Esophagus squamous epithelium (tissue), 5 donors: ENCODE data around the gene TOM1. TPM values are rescaled to one million over a fixed set of nuclear protein-coding genes. Genes with fewer than 3 reads are reported as not detected.
"Not testable (repeated sequence)": the region's sequence is repeated elsewhere in the genome, so short reads cannot be mapped to it uniquely, and the experiment has no call there.

Source experiments
- DNase-seq: peaks from one replicate; lab custom pipeline; 2025; lab: John Stamatoyannopoulos, UW
- H3K27ac ChIP-seq, 4 donors: fragments of 200-600 bp; sonication (generic); one replicate each; pipeline ENCODE4 v1.5.1; 2016 to 2019; ENCODE audit warnings: mild to moderate bottlenecking in 1 of 4
- H3K27me3 ChIP-seq, 4 donors: fragments of 200-600 bp; sonication (generic); 1 replicate in 3 of 4; 2 replicates in 1 of 4; pipeline versions ENCODE4 v1.5.1 to v1.6.0; 2017 to 2021; ENCODE audit warnings: antibody characterized with exemption in 1 of 4
- H3K36me3 ChIP-seq, 3 donors: fragments of 200-600 bp; sonication (generic); one replicate each; pipeline ENCODE4 v1.5.1; 2016 to 2019
- H3K4me1 ChIP-seq, 3 donors: fragments of 200-600 bp; sonication (generic); one replicate each; pipeline ENCODE4 v1.5.1; 2017 to 2019
- H3K4me3 ChIP-seq, 4 donors: fragments of 200-600 bp; sonication (generic); 1 replicate in 3 of 4; 2 replicates in 1 of 4; pipeline ENCODE4 v1.5.1; 2016 to 2019; ENCODE audit warnings: mild to moderate bottlenecking in 2 of 4, moderate library complexity in 1 of 4
- H3K9me3 ChIP-seq, 3 donors: fragments of 200-600 bp; sonication (generic); one replicate each; pipeline ENCODE4 v1.5.1; 2016 to 2019
- CTCF ChIP-seq, 6 experiments: fragments of 450-650 bp in 4 of 6; fragments of 200-600 bp in 2 of 6; sonication (generic) in 2 of 6; IDR thresholded peaks; one replicate each; pipeline ENCODE4 v1.5.1; 2016 to 2019; ENCODE audit warnings: antibody characterized with exemption in 6 of 6, mild to moderate bottlenecking in 4 of 6, moderate library complexity in 4 of 6
- POLR2A ChIP-seq, 4 donors: fragments of 450-650 bp; IDR thresholded peaks; one replicate each; pipeline ENCODE4 v1.6.1; 2017; ENCODE audit warnings: antibody characterized with exemption in 4 of 4, mild to moderate bottlenecking in 4 of 4, moderate library complexity in 3 of 4
- WGBS, 2 donors: methylation state at CpG; one replicate each; pipeline ENCODE4 v1.1.5; 2018; 5-methylcytosine and 5-hydroxymethylcytosine counted together
- intact Hi-C: fragments of 100-400 bp; cut with DNase I; formaldehyde crosslinking; loops from one replicate; pipeline ENCODE4 v1.15.0; 2022
- total RNA-seq, 4 donors: library from RNA; depleted of rRNA; stranded (reverse); fragments of >200 nt; gene quantifications; one replicate each; pipeline ENCODE4 v1.1.0, GENCODE V29; 2016
- donor health status: DM: yes; HTN: yes; CAD: no.

The TOM1 gene
- total RNA-seq, 4 donors from 2014 or later = 72.1 to 145 (median 106) TPM

- H3K4me1 ChIP-seq = no peaks in the 10 kb centered on the region
- no peak overlapping the region for H3K27ac ChIP-seq
- intact Hi-C loops = no loop called here
- no peak overlapping the region for H3K4me3 ChIP-seq
- no peaks in the 10 kb centered on the region for H3K27me3 ChIP-seq
- DNase-seq = no peak
- H3K36me3 ChIP-seq = peaks cover 0 to 45% (median 8%) of the 10 kb centered on the region in 3 donors
- no peaks in the 10 kb centered on the region for H3K9me3 ChIP-seq
- TF ChIP-seq POLR2A (IDR thresholded peaks at IDR 0.05) = no peak
- no peak for TF ChIP-seq CTCF (IDR thresholded peaks at IDR 0.05)
- WGBS, 2 donors = 91 to 96% methylated on average over 5 of the region's 5 CpGs
Measured at GRCh38 chr22:35390933-35391332, 91.2 kb downstream of the TOM1 start.

GRCh38 chr22:35392357-35392756 is 92.7 kb downstream of the TOM1 start:
- Histone ChIP-seq H3K27ac (no peak overlapping the region), H3K36me3 (peaks cover 0 to 30% (median 0%) of the 10 kb centered on the region in 3 donors), H3K9me3 (no peaks in the 10 kb centered on the region), H3K27me3 (no peaks in the 10 kb centered on the region), H3K4me1 (no peaks in the 10 kb centered on the region), H3K4me3 (no peak overlapping the region)
- TF ChIP-seq POLR2A (IDR thresholded peaks at IDR 0.05) (no peak), CTCF (IDR thresholded peaks at IDR 0.05) (no peak)
- 66 to 94% methylated on average over 2 of the region's 2 CpGs for WGBS, 2 donors
- DNase-seq = no peak
- intact Hi-C loops = no loop called here

- peaks cover 0 to 3% (median 0%) of the 10 kb centered on the region in 3 donors for H3K4me1 ChIP-seq
- no peak overlapping the region for H3K4me3 ChIP-seq
- DNase-seq = no peak
- intact Hi-C loops = no loop called here
- H3K27ac ChIP-seq = no peak overlapping the region
- 86 to 90% methylated on average over 11 to 12 of the region's 16 CpGs for WGBS, 2 donors
- H3K27me3 ChIP-seq = no peaks in the 10 kb centered on the region
- H3K9me3 ChIP-seq = no peaks in the 10 kb centered on the region
- peaks cover 0 to 21% (median 0%) of the 10 kb centered on the region in 3 donors for H3K36me3 ChIP-seq
- TF ChIP-seq CTCF (IDR thresholded peaks at IDR 0.05) = no peak
- TF ChIP-seq POLR2A (IDR thresholded peaks at IDR 0.05) = no peak
Measured at GRCh38 chr22:35393116-35394010, 93.7 kb downstream of the TOM1 start.

GRCh38 chr22:35394011-35394312 is 94.3 kb downstream of the TOM1 start:
- Histone ChIP-seq H3K36me3 (peaks cover 0 to 21% (median 0%) of the 10 kb centered on the region in 3 donors), H3K27me3 (no peaks in the 10 kb centered on the region), H3K27ac (no peak overlapping the region), H3K4me3 (no peak overlapping the region), H3K4me1 (peaks cover 0 to 3% (median 0%) of the 10 kb centered on the region in 3 donors), H3K9me3 (no peaks in the 10 kb centered on the region)
- WGBS, 2 donors = 56 to 74% methylated on average over 4 of the region's 4 CpGs
- intact Hi-C loops = no loop called here
- no peak for TF ChIP-seq POLR2A (IDR thresholded peaks at IDR 0.05)
- no peak for DNase-seq

GRCh38 chr22:35394810-35395563 is 95.3 kb downstream of the TOM1 start:
- intact Hi-C loops = no loop called here
- H3K9me3 ChIP-seq = no peaks in the 10 kb centered on the region
- H3K4me1 ChIP-seq = peaks cover 0 to 9% (median 5%) of the 10 kb centered on the region in 3 donors
- 65 to 87% methylated on average over 5 of the region's 5 CpGs for WGBS, 2 donors
- no peak overlapping the region for H3K27ac ChIP-seq
- TF ChIP-seq POLR2A (IDR thresholded peaks at IDR 0.05) (no peak), CTCF (IDR thresholded peaks at IDR 0.05) (no peak)
- H3K27me3 ChIP-seq = no peaks in the 10 kb centered on the region
- peaks cover 0 to 17% (median 0%) of the 10 kb centered on the region in 3 donors for H3K36me3 ChIP-seq
- H3K4me3 ChIP-seq = no peak overlapping the region
- no peak for DNase-seq

GRCh38 chr22:35396622-35397021 is 96.9 kb downstream of the TOM1 start:
- intact Hi-C loops, H3K4me3 ChIP-seq, H3K27me3 ChIP-seq, H3K9me3 ChIP-seq, H3K36me3 ChIP-seq, DNase-seq: not testable (repeated sequence)
- Histone ChIP-seq H3K4me1 (peaks cover 13 to 25% (median 14%) of the 10 kb centered on the region in 3 donors), H3K27ac (peak overlapping the region in 2 of 4 donors; percentile 6 to 44)
- whole genome bisulfite sequencing, 2 donors = 71 to 75% methylated on average over 6 of the region's 6 CpGs
